Endothelial cell of umbilical vein (primary cell): Measurements from ENCODE around the gene PGF. TPM values are rescaled to one million over a fixed set of nuclear protein-coding genes. Genes with fewer than 3 reads are reported as not detected.

Experiments used
- BruUV-seq: library from RNA; stranded (reverse); fragments of 400-500 nt; replicated peaks from 2 replicates; lab custom pipeline; 2021; lab: Mats Ljungman, UMichigan
- CTCF ChIA-PET: fragments of 300-600, 350-600 bp; sonication (Branson Sonifier 250); formaldehyde crosslinking; loops from one replicate; lab custom pipeline; 2021; ENCODE audit warnings: antibody characterized with exemption, inconsistent platforms; lab: Charles Lee
- POLR2A ChIA-PET: fragments of 300-600, 350-600 bp; sonication (Branson Sonifier 250); formaldehyde crosslinking; loops from one replicate; lab custom pipeline; 2021; ENCODE audit warnings: antibody characterized with exemption, inconsistent platforms; lab: Charles Lee
- DNase-seq: peaks from one replicate; pipeline ENCODE4 v3.0.0-alpha.2; 2011; ENCODE audit warnings: low read depth, low spot score
- FAIRE-seq: peaks from 2 replicates; lab custom pipeline; 2011; peaks lifted over from hg19 to GRCh38; lab: Jason Lieb, UNC
- H2AFZ ChIP-seq: 2 replicates; pipeline ENCODE4 v1.6.0; 2012; ENCODE audit warnings: low read depth, low read length, control low read depth, inconsistent platforms
- H3K27ac ChIP-seq: 2 replicates; pipeline ENCODE4 v1.5.1; 2011; ENCODE audit warnings: low read depth, mild to moderate bottlenecking, control low read depth, low read length, moderate library complexity; ENCODE audit not compliant: insufficient read depth
- H3K27me3 ChIP-seq, 2 experiments: 2 replicates each; pipeline versions ENCODE4 v1.6.0 to v1.6.1; 2011; ENCODE audit warnings: low read length in 2 of 2, mixed read lengths in 1 of 2; ENCODE audit not compliant: control insufficient read depth in 2 of 2, insufficient read depth in 2 of 2
- H3K36me3 ChIP-seq, 2 experiments: 2 replicates in 1 of 2; 3 replicates in 1 of 2; pipeline ENCODE4 v1.5.1; 2011; ENCODE audit warnings: low read length in 2 of 2, mild to moderate bottlenecking in 1 of 2, moderate library complexity in 1 of 2; ENCODE audit not compliant: control insufficient read depth in 2 of 2, insufficient read depth in 2 of 2; ENCODE audit errors: extremely low read depth in 1 of 2
- H3K4me1 ChIP-seq: 3 replicates; pipeline ENCODE4 v1.5.1; 2011; ENCODE audit warnings: mild to moderate bottlenecking, low read length; ENCODE audit not compliant: control insufficient read depth, insufficient read depth; ENCODE audit errors: extremely low read depth
- H3K4me2 ChIP-seq: 2 replicates; pipeline ENCODE4 v1.6.1; 2011; ENCODE audit warnings: low read length, control low read depth, mixed read lengths; ENCODE audit not compliant: insufficient read depth
- H3K4me3 ChIP-seq, 3 experiments: fragments of 200-600 bp in 1 of 3; sonication (generic), shearing (Covaris generic) in 1 of 3; replicated peaks in 1 of 3; 2 replicates each; pipeline ENCODE4 v1.5.1; 2011 to 2016; ENCODE audit warnings: control low read depth in 3 of 3, low read length in 3 of 3, mild to moderate bottlenecking in 2 of 3, inconsistent platforms in 1 of 3, low read depth in 1 of 3, moderate library complexity in 1 of 3; ENCODE audit not compliant: insufficient read depth in 1 of 3
- H3K79me2 ChIP-seq: 2 replicates; pipeline ENCODE4 v1.6.0; 2012; ENCODE audit warnings: low read length, inconsistent platforms; ENCODE audit not compliant: control insufficient read depth, insufficient read depth
- H3K9ac ChIP-seq: replicated peaks from 2 replicates; pipeline ENCODE3; 2011; ENCODE audit warnings: low read length, control low read depth; ENCODE audit not compliant: insufficient read depth; ENCODE audit errors: extremely low read depth
- H3K9me1 ChIP-seq: replicated peaks from 3 replicates; pipeline ENCODE4 v1.6.0; 2011; ENCODE audit warnings: mild to moderate bottlenecking, low read length; ENCODE audit not compliant: control insufficient read depth, insufficient read depth; ENCODE audit errors: extremely low read depth
- H3K9me3 ChIP-seq: replicated peaks from 2 replicates; pipeline ENCODE4 v1.5.1; 2012; ENCODE audit warnings: low read length, inconsistent platforms; ENCODE audit not compliant: control insufficient read depth, insufficient read depth
- H4K20me1 ChIP-seq: replicated peaks from 2 replicates; pipeline ENCODE3; 2011; ENCODE audit warnings: mild to moderate bottlenecking, low read length; ENCODE audit not compliant: control insufficient read depth, insufficient read depth; ENCODE audit errors: extremely low read depth
- CTCF ChIP-seq, 2 donors: IDR thresholded peaks; 1 replicate in 1 of 2; 2 replicates in 1 of 2; pipeline ENCODE4 v1.5.1; 2011; ENCODE audit warnings: low read length in 2 of 2, mild to moderate bottlenecking in 2 of 2, moderate library complexity in 2 of 2, control low read depth in 1 of 2, inconsistent platforms in 1 of 2, low read depth in 1 of 2; ENCODE audit not compliant: insufficient read depth in 1 of 2; ENCODE audit errors: extremely low read depth in 1 of 2
- POLR2AphosphoS5 ChIP-seq: IDR thresholded peaks from 2 replicates; pipeline ENCODE4 v1.6.1; 2012; ENCODE audit warnings: low read depth, mild to moderate bottlenecking, control low read depth, low read length, moderate library complexity; ENCODE audit not compliant: insufficient read depth
- dilution Hi-C: fragments of 300-500 bp; cut with MboI; formaldehyde crosslinking; loops from one replicate; pipeline ENCODE4 v1.15.0; 2019; ENCODE audit warnings: low sequenced_read_pairs; ENCODE audit not compliant: extremely low pct_ligation_motif_present
- intact Hi-C: fragments of 100-400 bp; cut with micrococcal nuclease; formaldehyde crosslinking; loops from one replicate; pipeline ENCODE4 v1.10.0; 2022
- polyA plus RNA-seq, 4 experiments: library from polyadenylated mRNA; depleted of rRNA in 3 of 4; stranded (reverse) in 3 of 4; unstranded in 1 of 4; fragments of >200 nt; gene quantifications; 2 replicates each; pipeline versions ENCODE4 v1.2.1 to v1.2.3, GENCODE V29; 2011 to 2012; ENCODE audit warnings: missing spikeins in 1 of 4
- total RNA-seq: library from RNA; stranded (reverse); gene quantifications from 2 replicates; pipeline ENCODE4 v1.2.3, GENCODE V29; 2021

Gene PGF
- total and polyA plus RNA-seq, 2 donors (not counting 3 experiments of a cell fraction or from before 2014, with no cell fraction given): 89.0 to 206 TPM

GRCh38 chr14:74922752-74923401, 32.5 kb downstream of the PGF start, which contains the start of gene RPS6KL1:
TSS of gene RPS6KL1 (minus strand) at chr14:74923260. CDS start at chr14:74921541, 1,719 bp downstream.
- no peaks in the 10 kb centered on the region for H3K36me3 ChIP-seq
- H3K4me1 ChIP-seq: peaks cover 5% of the 10 kb centered on the region
- H3K4me3 ChIP-seq: peak within 1 kb of the TSS; percentile 55 to 69 (median 58)
- no peaks in the 10 kb centered on the region for H3K79me2 ChIP-seq
- dilution Hi-C loops (no loop called here), intact Hi-C loops (loop anchor here (1.0 to 2.0 kb wide), 2 partner anchors 9 to 18 kb away; no protein-coding TSS in a partner anchor)
- no peaks in the 10 kb centered on the region for H4K20me1 ChIP-seq
- peak within 1 kb of the TSS; percentile 50 for H3K27ac ChIP-seq
- no TSS peak for BruUV-seq
- CTCF ChIA-PET: interaction anchor here (0.6 to 4.5 kb wide), 17 partner anchors 8 to 373 kb away, joined by 3 to 38 read pairs (median 6); partner anchors contain the start of gene PGF
- no peaks in the 10 kb centered on the region for H3K27me3 ChIP-seq
- no peaks in the 10 kb centered on the region for H3K9me3 ChIP-seq
- H3K4me2 ChIP-seq: peak within 1 kb of the TSS; percentile 50
- H3K9me1 ChIP-seq: no peaks in the 10 kb centered on the region
- FAIRE-seq: peak; percentile 95
- POLR2A ChIA-PET: interaction anchor here (0.5 to 1.8 kb wide), 4 partner anchors 10 to 129 kb away, joined by 4 to 7 read pairs (median 6); partner anchors contain the start of gene PGF
- TF ChIP-seq POLR2AphosphoS5 (peak; percentile 59), CTCF (IDR thresholded peaks at IDR 0.05; ENCODE audit: extremely low read depth in 1 of 2, insufficient read depth in 1 of 2, low read depth in 1 of 2, low read length in 2 of 2) (no peak)
- H2AFZ ChIP-seq: peak within 1 kb of the TSS; percentile 89
- peak within 1 kb of the TSS; percentile 78 for H3K9ac ChIP-seq
- DNase-seq: peak; percentile 87
